Gastroesophageal sphincter (tissue), 4 donors: ENCODE results near the gene AUTS2. TPM values are rescaled to one million over a fixed set of nuclear protein-coding genes. Genes with fewer than 3 reads are reported as not detected.

ENCODE experiments used
- ATAC-seq: fragments of 150-250 bp; one replicate; pipeline ENCODE4 v1.9.1; 2016; ENCODE audit warnings: mild to moderate bottlenecking, moderate library complexity
- H3K27ac ChIP-seq, 4 donors: fragments of 200-600 bp; sonication (generic) in 3 of 4; 1 replicate in 3 of 4; 2 replicates in 1 of 4; pipeline ENCODE4 v1.5.1; 2016 to 2019
- H3K27me3 ChIP-seq: fragments of 200-600 bp; sonication (generic); one replicate; pipeline ENCODE4 v1.5.1; 2019
- H3K36me3 ChIP-seq, 2 donors: fragments of 200-600 bp; sonication (generic); one replicate each; pipeline ENCODE4 v1.5.1; 2019; ENCODE audit warnings: control low read depth in 1 of 2
- H3K4me1 ChIP-seq, 3 donors: fragments of 200-600 bp; sonication (generic); 1 replicate in 2 of 3; 2 replicates in 1 of 3; pipeline ENCODE4 v1.5.1; 2016 to 2019; ENCODE audit warnings: control low read depth in 2 of 3
- H3K4me3 ChIP-seq, 2 donors: fragments of 200-600 bp; sonication (generic); one replicate each; pipeline ENCODE4 v1.5.1; 2019; ENCODE audit warnings: mild to moderate bottlenecking in 1 of 2, moderate library complexity in 1 of 2
- H3K9me3 ChIP-seq, 3 donors: fragments of 200-600 bp; sonication (generic); one replicate each; pipeline ENCODE4 v1.5.1; 2017 to 2019; ENCODE audit warnings: control low read depth in 2 of 3
- CTCF ChIP-seq, 4 experiments: fragments of 200-600 bp in 2 of 4; fragments of 450-650 bp in 2 of 4; sonication (generic) in 1 of 4; IDR thresholded peaks; one replicate each; pipeline ENCODE4 v1.5.1; 2017 to 2019; ENCODE audit warnings: antibody characterized with exemption in 4 of 4, mild to moderate bottlenecking in 2 of 4, moderate library complexity in 2 of 4
- EP300 ChIP-seq: sonication (generic); formaldehyde crosslinking; IDR thresholded peaks from one replicate; pipeline ENCODE4 v1.6.1; 2017; ENCODE audit warnings: antibody characterized with exemption, mild to moderate bottlenecking
- POLR2A ChIP-seq, 2 donors: fragments of 450-650 bp; IDR thresholded peaks; one replicate each; pipeline ENCODE4 v1.6.1; 2017; ENCODE audit warnings: antibody characterized with exemption in 2 of 2, mild to moderate bottlenecking in 2 of 2, moderate library complexity in 1 of 2
- POLR2AphosphoS5 ChIP-seq: sonication (generic); formaldehyde crosslinking; IDR thresholded peaks from one replicate; pipeline ENCODE4 v1.6.1; 2017; ENCODE audit warnings: antibody characterized with exemption
- WGBS, 2 donors: methylation state at CpG; one replicate each; pipeline ENCODE4 v1.1.5; 2018; ENCODE audit warnings: low coverage in 1 of 2; 5-methylcytosine and 5-hydroxymethylcytosine counted together
- total RNA-seq, 4 donors: library from RNA; depleted of rRNA; stranded (reverse); fragments of >200 nt; gene quantifications; one replicate each; pipeline ENCODE4 v1.1.0, GENCODE V29; 2016

Gene AUTS2
- total RNA-seq, 4 donors from 2014 or later, result 12.2 to 48.7 (median 44.1) TPM

GRCh38 chr7:70257921-70258320 lies 659.6 kb downstream of the AUTS2 start:
- Histone ChIP-seq H3K4me3 (no peak overlapping the region), H3K27ac (no peak overlapping the region), H3K9me3 (no peaks in the 10 kb centered on the region), H3K4me1 (peaks cover 0 to 19% (median 0%) of the 10 kb centered on the region in 3 donors), H3K36me3 (no peaks in the 10 kb centered on the region), H3K27me3 (no peaks in the 10 kb centered on the region)
- no peak for ATAC-seq
- no peak for TF ChIP-seq CTCF (IDR thresholded peaks at IDR 0.05)
- no peak for TF ChIP-seq POLR2A (IDR thresholded peaks at IDR 0.05)
- no peak for TF ChIP-seq POLR2AphosphoS5
- TF ChIP-seq EP300, result no peak
- WGBS, 2 donors, result 92 to 100% methylated on average over 2 of the region's 4 CpGs

- peaks cover 0 to 19% (median 0%) of the 10 kb centered on the region in 3 donors for H3K4me1 ChIP-seq
- H3K9me3 ChIP-seq, result no peaks in the 10 kb centered on the region
- 0 to 71% methylated on average over 1 of the region's 1 CpG for WGBS, 2 donors
- ATAC-seq, result no peak
- no peaks in the 10 kb centered on the region for H3K27me3 ChIP-seq
- H3K36me3 ChIP-seq, result no peaks in the 10 kb centered on the region
- peak; percentile 33 for TF ChIP-seq POLR2AphosphoS5
- TF ChIP-seq EP300, result no peak
- no peak overlapping the region for H3K4me3 ChIP-seq
- H3K27ac ChIP-seq, result no peak overlapping the region
These were observed 661.2 kb downstream of the AUTS2 start for GRCh38 chr7:70259502-70259901.

- H3K4me3 ChIP-seq, result no peak overlapping the region
- 60 to 72% methylated on average over 7 of the region's 7 CpGs for WGBS, 2 donors
- H3K9me3 ChIP-seq, result no peaks in the 10 kb centered on the region
- H3K27ac ChIP-seq, result no peak overlapping the region
- H3K27me3 ChIP-seq, result no peaks in the 10 kb centered on the region
- peaks cover 0 to 15% (median 0%) of the 10 kb centered on the region in 3 donors for H3K4me1 ChIP-seq
- no peak for ATAC-seq
- TF ChIP-seq POLR2A (IDR thresholded peaks at IDR 0.05) (no peak), POLR2AphosphoS5 (no peak), CTCF (IDR thresholded peaks at IDR 0.05) (no peak), EP300 (no peak)
- H3K36me3 ChIP-seq, result no peaks in the 10 kb centered on the region
These were observed 665.4 kb downstream of the AUTS2 start for GRCh38 chr7:70263471-70264255.

- H3K4me3 ChIP-seq, result no peak overlapping the region
- H3K27me3 ChIP-seq, result no peaks in the 10 kb centered on the region
- WGBS, 2 donors, result 79 to 85% methylated on average over 2 of the region's 2 CpGs
- H3K4me1 ChIP-seq, result no peaks in the 10 kb centered on the region
- no peaks in the 10 kb centered on the region for H3K36me3 ChIP-seq
- TF ChIP-seq POLR2AphosphoS5 (no peak), POLR2A (IDR thresholded peaks at IDR 0.05) (no peak), EP300 (no peak), CTCF (IDR thresholded peaks at IDR 0.05) (no peak)
- H3K27ac ChIP-seq, result no peak overlapping the region
- no peak for ATAC-seq
- no peaks in the 10 kb centered on the region for H3K9me3 ChIP-seq
These were observed 667.9 kb downstream of the AUTS2 start for GRCh38 chr7:70266186-70266585.

- H3K27me3 ChIP-seq, result no peaks in the 10 kb centered on the region
- no peak overlapping the region for H3K4me3 ChIP-seq
- ATAC-seq, result no peak
- TF ChIP-seq CTCF (IDR thresholded peaks at IDR 0.05) (no peak), POLR2A (IDR thresholded peaks at IDR 0.05) (no peak), EP300 (no peak), POLR2AphosphoS5 (no peak)
- no peaks in the 10 kb centered on the region for H3K9me3 ChIP-seq
- H3K36me3 ChIP-seq, result no peaks in the 10 kb centered on the region
- no peak overlapping the region for H3K27ac ChIP-seq
- H3K4me1 ChIP-seq, result no peaks in the 10 kb centered on the region
- WGBS, 2 donors, result 90 to 100% methylated on average over 2 to 5 of the region's 5 CpGs
These were observed 669.3 kb downstream of the AUTS2 start for GRCh38 chr7:70267381-70268120.
